HUES6 (cell line): ENCODE results near the gene TBC1D24.

Source experiments
- H3K27ac ChIP-seq: 2 replicates; pipeline ENCODE4 v1.7.0; 2013; ENCODE audit warnings: low read depth, mild to moderate bottlenecking, low read length, inconsistent platforms
- H3K27me3 ChIP-seq: 2 replicates; pipeline ENCODE4 v1.6.1; 2013; ENCODE audit warnings: low read length; ENCODE audit not compliant: control insufficient read depth, insufficient read depth
- H3K36me3 ChIP-seq: 2 replicates; pipeline ENCODE4 v1.6.1; 2013; ENCODE audit warnings: low read length; ENCODE audit not compliant: control insufficient read depth, insufficient read depth
- H3K4me1 ChIP-seq: 2 replicates; pipeline ENCODE4 v1.6.1; 2013; ENCODE audit warnings: low read length; ENCODE audit not compliant: control insufficient read depth, insufficient read depth
- H3K4me3 ChIP-seq: 2 replicates; pipeline ENCODE4 v1.5.1; 2013; ENCODE audit warnings: low read depth, low read length
- H3K9ac ChIP-seq: one replicate; pipeline ENCODE4 v1.6.1; 2013; ENCODE audit warnings: mild to moderate bottlenecking, low read length
- H3K9me3 ChIP-seq: 2 replicates; pipeline ENCODE4 v1.6.1; 2013; ENCODE audit warnings: low read depth, low read length; ENCODE audit not compliant: control insufficient read depth, insufficient read depth

TBC1D24 gene

DNA sequence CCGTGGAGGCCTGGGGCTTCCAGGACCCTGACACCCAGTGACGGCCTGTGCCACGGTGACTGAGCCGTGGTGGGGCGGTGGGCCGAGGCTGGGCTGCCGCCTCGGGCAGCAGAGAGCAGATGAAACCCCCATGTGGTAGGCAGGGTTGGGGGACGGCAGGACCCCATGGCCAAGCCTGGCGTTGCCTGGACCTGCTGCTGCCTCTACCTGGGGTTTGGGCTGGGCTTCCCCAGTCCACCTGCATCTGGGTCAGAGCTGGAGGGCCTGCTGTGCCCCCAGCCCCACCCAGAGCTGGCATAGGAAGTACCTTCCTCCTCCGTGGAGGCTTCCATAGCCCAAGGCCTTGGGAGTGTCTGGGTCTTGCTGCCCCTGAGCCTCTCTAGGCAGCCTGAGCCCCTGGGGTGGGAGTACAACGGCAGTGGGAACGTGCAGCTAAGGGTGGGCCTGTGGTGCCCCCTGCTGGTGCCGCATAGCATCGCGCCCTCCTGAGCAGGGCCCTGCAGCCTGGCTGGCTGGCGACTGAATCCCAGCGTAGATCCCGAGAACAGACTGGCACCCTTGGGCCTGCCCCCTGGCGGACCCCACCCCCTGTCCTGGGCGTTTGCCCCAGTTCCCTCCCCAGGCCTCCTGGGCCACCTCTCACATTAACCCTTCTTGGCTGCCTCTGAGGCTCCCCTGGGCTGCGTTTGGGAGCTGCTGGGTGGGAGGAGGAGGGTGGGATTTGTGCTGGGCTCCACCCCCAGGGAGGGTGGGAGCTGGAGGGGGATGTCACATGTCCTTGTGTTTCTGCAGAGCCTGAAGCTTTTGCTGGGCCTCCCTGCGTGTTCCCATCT is 26.2 kb downstream of the TBC1D24 start:
- H3K9ac ChIP-seq, result no peak overlapping the region
- no peaks in the 10 kb centered on the region for H3K9me3 ChIP-seq
- H3K4me1 ChIP-seq, result peaks cover 11% of the 10 kb centered on the region
- peak overlapping the region; percentile 58 for H3K4me3 ChIP-seq
- 0 out of 2 replicates have a peak overlapping the region, but pooled peaks have one; percentile 29 for H3K27ac ChIP-seq
- no peaks in the 10 kb centered on the region for H3K27me3 ChIP-seq
- H3K36me3 ChIP-seq, result peaks cover 23% of the 10 kb centered on the region; the same call in 1 of the 2 replicates

GRCh38 chr16:2501946-2502895 is 27.3 kb downstream of the TBC1D24 start:
- Histone ChIP-seq H3K4me3 (peak overlapping the region; percentile 58; the same call in 1 of the 2 replicates), H3K4me1 (peaks cover 11% of the 10 kb centered on the region), H3K27ac (no peak overlapping the region), H3K27me3 (no peaks in the 10 kb centered on the region), H3K9ac (no peak overlapping the region), H3K9me3 (no peaks in the 10 kb centered on the region), H3K36me3 (peaks cover 12% of the 10 kb centered on the region; the same call in 1 of the 2 replicates)

- H3K36me3 ChIP-seq, result no peaks in the 10 kb centered on the region
- H3K4me3 ChIP-seq, result no peak overlapping the region
- H3K9me3 ChIP-seq, result no peaks in the 10 kb centered on the region
- peaks cover 10% of the 10 kb centered on the region for H3K4me1 ChIP-seq
- H3K27ac ChIP-seq, result no peak overlapping the region
- no peaks in the 10 kb centered on the region for H3K27me3 ChIP-seq
- H3K9ac ChIP-seq, result no peak overlapping the region
Measured at GRCh38 chr16:2505695-2506094, 30.8 kb downstream of the TBC1D24 start.

- no peak overlapping the region for H3K4me3 ChIP-seq
- no peaks in the 10 kb centered on the region for H3K9me3 ChIP-seq
- H3K9ac ChIP-seq, result peak overlapping the region; percentile 26
- no peaks in the 10 kb centered on the region for H3K27me3 ChIP-seq
- H3K36me3 ChIP-seq, result no peaks in the 10 kb centered on the region
- peaks cover 12% of the 10 kb centered on the region for H3K4me1 ChIP-seq
- H3K27ac ChIP-seq, result no peak overlapping the region
Measured at GRCh38 chr16:2507052-2507659, 32.2 kb downstream of the TBC1D24 start.

DNA sequence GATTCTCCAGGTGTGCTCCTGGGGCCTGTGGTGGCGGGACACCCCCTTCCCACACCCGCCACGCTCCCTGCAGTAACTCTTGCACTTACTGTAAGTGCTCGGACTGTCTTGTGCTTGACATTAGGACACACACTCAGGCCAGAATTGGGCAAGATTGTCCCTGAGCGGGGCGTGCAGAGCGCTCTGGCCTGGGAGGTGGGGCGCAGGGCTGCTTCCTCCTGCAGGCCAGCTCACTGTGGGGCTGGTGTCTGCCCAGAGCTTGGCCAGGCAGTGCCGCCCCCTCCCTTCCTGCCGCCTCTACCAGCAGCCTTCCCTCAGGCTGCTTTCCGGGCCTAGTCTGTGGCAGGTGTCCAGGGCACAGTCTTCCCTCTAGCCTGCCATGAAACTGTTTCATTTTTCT is 32.7 kb downstream of the TBC1D24 start:
- H3K4me3 ChIP-seq, result no peak overlapping the region
- H3K4me1 ChIP-seq, result peaks cover 17% of the 10 kb centered on the region
- H3K27ac ChIP-seq, result no peak overlapping the region
- H3K9me3 ChIP-seq, result no peaks in the 10 kb centered on the region
- no peaks in the 10 kb centered on the region for H3K27me3 ChIP-seq
- H3K9ac ChIP-seq, result no peak overlapping the region
- no peaks in the 10 kb centered on the region for H3K36me3 ChIP-seq

GRCh38 chr16:2508722-2509400 is 33.9 kb downstream of the TBC1D24 start:
- no peak overlapping the region for H3K9ac ChIP-seq
- no peak overlapping the region for H3K27ac ChIP-seq
- H3K27me3 ChIP-seq, result no peaks in the 10 kb centered on the region
- peaks cover 23% of the 10 kb centered on the region for H3K4me1 ChIP-seq
- no peak overlapping the region for H3K4me3 ChIP-seq
- H3K36me3 ChIP-seq, result no peaks in the 10 kb centered on the region
- H3K9me3 ChIP-seq, result no peaks in the 10 kb centered on the region

- no peaks in the 10 kb centered on the region for H3K27me3 ChIP-seq
- H3K9ac ChIP-seq, result peak overlapping the region; percentile 11
- H3K36me3 ChIP-seq, result no peaks in the 10 kb centered on the region
- H3K4me1 ChIP-seq, result peaks cover 34% of the 10 kb centered on the region
- no peaks in the 10 kb centered on the region for H3K9me3 ChIP-seq
- H3K27ac ChIP-seq, result no peak overlapping the region
- H3K4me3 ChIP-seq, result peak overlapping the region; percentile 27
Measured at GRCh38 chr16:2511128-2511800, 36.3 kb downstream of the TBC1D24 start.

DNA sequence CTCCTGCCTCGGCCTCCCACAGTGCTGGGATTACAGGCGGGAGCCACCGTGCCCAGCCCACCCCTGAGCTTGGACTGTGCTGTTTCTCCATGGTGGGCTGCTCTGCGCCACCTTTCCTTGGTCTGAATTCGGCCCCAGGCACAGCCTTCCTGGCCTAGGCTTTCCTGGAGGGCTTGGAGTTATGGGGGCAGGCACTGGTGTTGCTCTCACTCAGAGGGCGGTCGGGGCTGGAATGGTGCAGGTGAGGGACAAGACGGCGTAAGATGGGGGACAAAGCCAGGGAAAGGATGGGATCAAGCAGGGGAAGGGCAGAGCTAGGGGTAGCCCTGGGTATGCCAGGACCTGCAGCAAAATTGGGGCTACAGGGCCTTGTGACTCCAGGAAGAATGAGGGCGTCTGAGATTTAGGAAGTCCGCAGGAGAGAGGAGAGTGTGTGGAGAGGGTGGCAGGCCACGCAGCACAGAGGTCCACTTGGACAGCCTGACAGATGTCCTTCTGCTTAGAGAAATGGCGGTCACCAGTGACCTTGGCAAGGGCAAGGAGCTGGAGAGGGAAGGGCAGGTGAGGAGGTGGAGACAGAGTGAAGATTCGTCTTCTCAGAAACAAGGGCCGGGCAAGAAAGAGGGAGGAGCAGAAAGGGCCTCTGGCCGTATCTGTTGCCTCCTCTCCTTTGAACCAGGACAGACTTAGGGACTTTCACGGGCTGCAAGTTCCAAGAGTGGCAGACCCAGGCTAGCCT is 37.2 kb downstream of the TBC1D24 start:
- Histone ChIP-seq H3K27me3 (no peaks in the 10 kb centered on the region), H3K9me3 (no peaks in the 10 kb centered on the region), H3K27ac (no peak overlapping the region), H3K36me3 (no peaks in the 10 kb centered on the region), H3K9ac (no peak overlapping the region), H3K4me1 (peaks cover 34% of the 10 kb centered on the region), H3K4me3 (peak overlapping the region; percentile 27)

GRCh38 chr16:2512735-2513404 is 37.9 kb downstream of the TBC1D24 start:
- H3K36me3 ChIP-seq, result no peaks in the 10 kb centered on the region
- peak overlapping the region; percentile 93 for H3K9ac ChIP-seq
- H3K4me1 ChIP-seq, result peaks cover 34% of the 10 kb centered on the region
- peak overlapping the region; percentile 95 for H3K27ac ChIP-seq
- no peaks in the 10 kb centered on the region for H3K9me3 ChIP-seq
- H3K27me3 ChIP-seq, result no peaks in the 10 kb centered on the region
- peak overlapping the region; percentile 70 for H3K4me3 ChIP-seq
